Liver (tissue), 9 donors: ENCODE results near the gene RBM33. TPM values are rescaled to one million over a fixed set of nuclear protein-coding genes. Genes with fewer than 3 reads are reported as not detected.
A peak's percentile ranks its signal among the peaks of the same experiment; 100 is the strongest.

Experiments
- DNase-seq: peaks from one replicate; pipeline ENCODE4 v3.0.0-alpha.2; 2017; ENCODE audit warnings: low spot score
- H3K27ac ChIP-seq, 2 donors: one replicate each; pipeline ENCODE4 v1.7.0; 2013; ENCODE audit warnings: inconsistent platforms in 2 of 2, low read length in 2 of 2, control low read depth in 1 of 2, low read depth in 1 of 2, mild to moderate bottlenecking in 1 of 2
- H3K27me3 ChIP-seq, 4 donors: one replicate each; pipeline versions ENCODE4 v1.6.1 to v1.7.0; 2013; ENCODE audit warnings: low read length in 3 of 4, inconsistent platforms in 1 of 4, mild to moderate bottlenecking in 1 of 4, moderate library complexity in 1 of 4; ENCODE audit not compliant: control insufficient read depth in 4 of 4, insufficient read depth in 4 of 4
- H3K36me3 ChIP-seq, 4 donors: one replicate each; pipeline versions ENCODE4 v1.6.1 to v1.7.0; 2013; ENCODE audit warnings: low read length in 3 of 4, mild to moderate bottlenecking in 3 of 4, low read depth in 1 of 4, moderate library complexity in 1 of 4; ENCODE audit not compliant: control insufficient read depth in 4 of 4, insufficient read depth in 3 of 4
- H3K4me1 ChIP-seq, 4 donors: one replicate each; pipeline versions ENCODE4 v1.6.1 to v1.7.0; 2013; ENCODE audit warnings: low read length in 3 of 4, mild to moderate bottlenecking in 3 of 4, moderate library complexity in 1 of 4; ENCODE audit not compliant: control insufficient read depth in 4 of 4, insufficient read depth in 4 of 4
- H3K4me3 ChIP-seq, 3 donors: one replicate each; pipeline versions ENCODE4 v1.6.1 to v1.7.0; 2013; ENCODE audit warnings: low read length in 3 of 3, control low read depth in 1 of 3, low read depth in 1 of 3, mild to moderate bottlenecking in 1 of 3
- H3K9ac ChIP-seq, 2 donors: one replicate each; pipeline ENCODE4 v1.7.0; 2013; ENCODE audit warnings: low read length in 2 of 2, mild to moderate bottlenecking in 2 of 2, moderate library complexity in 2 of 2, control low read depth in 1 of 2, low read depth in 1 of 2
- H3K9me3 ChIP-seq, 4 donors: one replicate each; pipeline versions ENCODE4 v1.6.1 to v1.7.0; 2013; ENCODE audit warnings: low read length in 3 of 4; ENCODE audit not compliant: control insufficient read depth in 4 of 4
- EGR1 ChIP-seq, 2 donors: IDR thresholded peaks; 2 replicates each; pipeline ENCODE4 v1.6.1; 2016 to 2018; ENCODE audit warnings: antibody characterized with exemption in 2 of 2, low read depth in 2 of 2
- FOXA1 ChIP-seq: IDR thresholded peaks from 2 replicates; pipeline ENCODE4 v1.6.1; 2016; ENCODE audit warnings: antibody characterized with exemption
- FOXA2 ChIP-seq: IDR thresholded peaks from 2 replicates; pipeline ENCODE4 v1.6.1; 2016; ENCODE audit warnings: antibody characterized with exemption
- GABPA ChIP-seq, 2 donors: IDR thresholded peaks in 1 of 2; conservative IDR thresholded peaks in 1 of 2; 2 replicates each; pipeline ENCODE4 v1.6.1; 2016; ENCODE audit warnings: antibody characterized with exemption in 2 of 2, mild to moderate bottlenecking in 1 of 2, moderate library complexity in 1 of 2
- HNF4A ChIP-seq, 2 donors: conservative IDR thresholded peaks; 2 replicates each; pipeline ENCODE4 v1.6.1; 2016; ENCODE audit warnings: antibody characterized with exemption in 2 of 2, mild to moderate bottlenecking in 2 of 2
- HNF4G ChIP-seq: IDR thresholded peaks from 2 replicates; pipeline ENCODE4 v1.6.1; 2016; ENCODE audit warnings: antibody characterized with exemption
- JUND ChIP-seq, 2 donors: IDR thresholded peaks; 2 replicates each; pipeline ENCODE4 v1.6.1; 2016; ENCODE audit warnings: antibody characterized with exemption in 2 of 2
- NR2F2 ChIP-seq: IDR thresholded peaks from 2 replicates; pipeline ENCODE4 v1.6.1; 2016; ENCODE audit warnings: antibody characterized with exemption
- RAD21 ChIP-seq, 2 donors: IDR thresholded peaks; 2 replicates each; pipeline ENCODE4 v1.6.1; 2016; ENCODE audit warnings: antibody characterized with exemption in 2 of 2, mild to moderate bottlenecking in 2 of 2
- RXRA ChIP-seq, 2 donors: IDR thresholded peaks; 2 replicates each; pipeline ENCODE4 v1.6.1; 2017 to 2018; ENCODE audit warnings: antibody characterized with exemption in 2 of 2, mild to moderate bottlenecking in 1 of 2
- SP1 ChIP-seq: IDR thresholded peaks from 2 replicates; pipeline ENCODE4 v1.6.1; 2018; ENCODE audit warnings: antibody characterized with exemption, mild to moderate bottlenecking
- TAF1 ChIP-seq: conservative IDR thresholded peaks from 2 replicates; pipeline ENCODE4 v1.6.1; 2016; ENCODE audit warnings: antibody characterized with exemption, mild to moderate bottlenecking
- YY1 ChIP-seq: IDR thresholded peaks from 2 replicates; pipeline ENCODE4 v1.6.1; 2016; ENCODE audit warnings: antibody characterized with exemption, mild to moderate bottlenecking
- WGBS: extraction: QIAGEN DNeasy Blood & Tissue Kit; methylation state at CpG from one replicate; pipeline ENCODE4 v1.1.7; 2013; 5-methylcytosine and 5-hydroxymethylcytosine counted together
- polyA plus RNA-seq, 2 donors: library from polyadenylated mRNA; stranded (reverse) in 1 of 2; unstranded in 1 of 2; fragments of 200-250 nt in 1 of 2; fragments of >200 nt in 1 of 2; fragmentation: Nextera tagmentation in 1 of 2; extraction: Ambion mirVana in 1 of 2; gene quantifications; one replicate each; pipeline versions ENCODE4 v1.2.1 to v1.2.3, GENCODE V29; 2013 to 2015
- total RNA-seq, 2 donors: library from RNA; depleted of rRNA; stranded (reverse); fragments of >200 nt; gene quantifications; one replicate each; pipeline ENCODE4 v1.2.3, GENCODE V29; 2014
- TF ChIP-seq, protein P1 (sequence below): IDR thresholded peaks from 2 replicates; pipeline ENCODE4 v1.6.1; 2016; ENCODE audit warnings: antibody characterized with exemption
- TF ChIP-seq, protein P2 (sequence below): IDR thresholded peaks from 2 replicates; pipeline ENCODE4 v1.6.1; 2016; ENCODE audit warnings: antibody characterized with exemption
- TF ChIP-seq, protein P3 (sequence below): IDR thresholded peaks from 2 replicates; pipeline ENCODE4 v1.6.1; 2016; ENCODE audit warnings: antibody characterized with exemption
- TF ChIP-seq, protein P4 (sequence below): fragments of 150-350 bp; IDR thresholded peaks from 2 replicates; pipeline ENCODE4 v1.5.1; 2017; ENCODE audit warnings: improper control_type of control experiment, low read depth, low read length; ENCODE audit not compliant: missing input control
- TF ChIP-seq, protein P5 (sequence below): IDR thresholded peaks from 2 replicates; pipeline ENCODE4 v1.6.1; 2016; ENCODE audit warnings: antibody characterized with exemption, mild to moderate bottlenecking
- donor health status: healthy.
- donor health status: healthy.
- donor health status: healthy.
- donor health status: healthy.
- donor health status: healthy.

Gene RBM33
- total and polyA plus RNA-seq, 4 donors: 7.8 to 48.9 (median 28.2) TPM

DNA sequence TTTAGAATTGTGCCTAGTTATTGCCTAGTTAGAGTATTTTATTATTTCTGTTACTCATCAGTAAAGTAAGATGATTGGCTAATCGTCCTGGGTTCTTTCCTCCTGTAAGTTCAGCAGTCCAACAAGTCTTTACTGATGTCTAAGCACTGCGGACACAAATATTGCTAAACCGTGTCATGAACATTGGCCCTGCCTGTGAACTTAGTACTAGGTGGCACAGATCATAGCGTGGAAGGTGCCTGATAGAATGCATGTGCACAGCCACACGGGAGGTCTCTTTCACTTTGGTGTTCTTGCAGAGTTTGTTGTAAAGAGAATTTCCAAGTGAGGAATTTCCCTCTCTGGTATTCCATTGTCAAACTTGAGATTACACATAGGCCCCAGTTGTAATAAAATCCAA lies 38.0 kb downstream of the RBM33 start:
- Histone ChIP-seq H3K9ac (no peak overlapping the region), H3K9me3 (no peaks in the 10 kb centered on the region), H3K36me3 (peaks cover 4 to 20% (median 10%) of the 10 kb centered on the region in 4 donors), H3K4me1 (peaks cover 1 to 36% (median 22%) of the 10 kb centered on the region in 4 donors), H3K27me3 (no peaks in the 10 kb centered on the region), H3K27ac (peak overlapping the region; percentile 53 to 64), H3K4me3 (no peak overlapping the region)
- 45% methylated on average over 5 of the region's 5 CpGs for WGBS
- peak; percentile 100 for TF ChIP-seq HNF4A (conservative IDR thresholded peaks at IDR 0.05)
- peak; percentile 100 for TF ChIP-seq HNF4G
- TF ChIP-seq, protein P1, sequence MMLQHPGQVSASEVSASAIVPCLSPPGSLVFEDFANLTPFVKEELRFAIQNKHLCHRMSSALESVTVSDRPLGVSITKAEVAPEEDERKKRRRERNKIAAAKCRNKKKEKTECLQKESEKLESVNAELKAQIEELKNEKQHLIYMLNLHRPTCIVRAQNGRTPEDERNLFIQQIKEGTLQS: peak; percentile 84
- peak; percentile 82 to 96 for TF ChIP-seq JUND (IDR thresholded peaks at IDR 0.05)
- peak in 1 of 2 donors; percentile 43 for TF ChIP-seq GABPA (IDR thresholded peaks at IDR 0.05 in 1 of 2, conservative IDR thresholded peaks at IDR 0.05 in 1 of 2)
- TF ChIP-seq, protein P2, sequence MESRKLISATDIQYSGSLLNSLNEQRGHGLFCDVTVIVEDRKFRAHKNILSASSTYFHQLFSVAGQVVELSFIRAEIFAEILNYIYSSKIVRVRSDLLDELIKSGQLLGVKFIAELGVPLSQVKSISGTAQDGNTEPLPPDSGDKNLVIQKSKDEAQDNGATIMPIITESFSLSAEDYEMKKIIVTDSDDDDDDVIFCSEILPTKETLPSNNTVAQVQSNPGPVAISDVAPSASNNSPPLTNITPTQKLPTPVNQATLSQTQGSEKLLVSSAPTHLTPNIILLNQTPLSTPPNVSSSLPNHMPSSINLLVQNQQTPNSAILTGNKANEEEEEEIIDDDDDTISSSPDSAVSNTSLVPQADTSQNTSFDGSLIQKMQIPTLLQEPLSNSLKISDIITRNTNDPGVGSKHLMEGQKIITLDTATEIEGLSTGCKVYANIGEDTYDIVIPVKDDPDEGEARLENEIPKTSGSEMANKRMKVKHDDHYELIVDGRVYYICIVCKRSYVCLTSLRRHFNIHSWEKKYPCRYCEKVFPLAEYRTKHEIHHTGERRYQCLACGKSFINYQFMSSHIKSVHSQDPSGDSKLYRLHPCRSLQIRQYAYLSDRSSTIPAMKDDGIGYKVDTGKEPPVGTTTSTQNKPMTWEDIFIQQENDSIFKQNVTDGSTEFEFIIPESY: peak; percentile 95
- TF ChIP-seq RXRA (IDR thresholded peaks at IDR 0.05): peak; percentile 98 to 99
- TF ChIP-seq, protein P3, sequence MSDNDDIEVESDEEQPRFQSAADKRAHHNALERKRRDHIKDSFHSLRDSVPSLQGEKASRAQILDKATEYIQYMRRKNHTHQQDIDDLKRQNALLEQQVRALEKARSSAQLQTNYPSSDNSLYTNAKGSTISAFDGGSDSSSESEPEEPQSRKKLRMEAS: peak; percentile 99
- TF ChIP-seq, protein P4, sequence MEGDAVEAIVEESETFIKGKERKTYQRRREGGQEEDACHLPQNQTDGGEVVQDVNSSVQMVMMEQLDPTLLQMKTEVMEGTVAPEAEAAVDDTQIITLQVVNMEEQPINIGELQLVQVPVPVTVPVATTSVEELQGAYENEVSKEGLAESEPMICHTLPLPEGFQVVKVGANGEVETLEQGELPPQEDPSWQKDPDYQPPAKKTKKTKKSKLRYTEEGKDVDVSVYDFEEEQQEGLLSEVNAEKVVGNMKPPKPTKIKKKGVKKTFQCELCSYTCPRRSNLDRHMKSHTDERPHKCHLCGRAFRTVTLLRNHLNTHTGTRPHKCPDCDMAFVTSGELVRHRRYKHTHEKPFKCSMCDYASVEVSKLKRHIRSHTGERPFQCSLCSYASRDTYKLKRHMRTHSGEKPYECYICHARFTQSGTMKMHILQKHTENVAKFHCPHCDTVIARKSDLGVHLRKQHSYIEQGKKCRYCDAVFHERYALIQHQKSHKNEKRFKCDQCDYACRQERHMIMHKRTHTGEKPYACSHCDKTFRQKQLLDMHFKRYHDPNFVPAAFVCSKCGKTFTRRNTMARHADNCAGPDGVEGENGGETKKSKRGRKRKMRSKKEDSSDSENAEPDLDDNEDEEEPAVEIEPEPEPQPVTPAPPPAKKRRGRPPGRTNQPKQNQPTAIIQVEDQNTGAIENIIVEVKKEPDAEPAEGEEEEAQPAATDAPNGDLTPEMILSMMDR: no peak
- TF ChIP-seq RAD21 (IDR thresholded peaks at IDR 0.05): peak; percentile 58 to 67
- TF ChIP-seq FOXA1: peak; percentile 80
- TF ChIP-seq NR2F2: peak; percentile 74
- TF ChIP-seq FOXA2: peak; percentile 78
- TF ChIP-seq EGR1 (IDR thresholded peaks at IDR 0.05; ENCODE audit: low read depth in 2 of 2): peak in 1 of 2 donors; percentile 88
- TF ChIP-seq, protein P5, sequence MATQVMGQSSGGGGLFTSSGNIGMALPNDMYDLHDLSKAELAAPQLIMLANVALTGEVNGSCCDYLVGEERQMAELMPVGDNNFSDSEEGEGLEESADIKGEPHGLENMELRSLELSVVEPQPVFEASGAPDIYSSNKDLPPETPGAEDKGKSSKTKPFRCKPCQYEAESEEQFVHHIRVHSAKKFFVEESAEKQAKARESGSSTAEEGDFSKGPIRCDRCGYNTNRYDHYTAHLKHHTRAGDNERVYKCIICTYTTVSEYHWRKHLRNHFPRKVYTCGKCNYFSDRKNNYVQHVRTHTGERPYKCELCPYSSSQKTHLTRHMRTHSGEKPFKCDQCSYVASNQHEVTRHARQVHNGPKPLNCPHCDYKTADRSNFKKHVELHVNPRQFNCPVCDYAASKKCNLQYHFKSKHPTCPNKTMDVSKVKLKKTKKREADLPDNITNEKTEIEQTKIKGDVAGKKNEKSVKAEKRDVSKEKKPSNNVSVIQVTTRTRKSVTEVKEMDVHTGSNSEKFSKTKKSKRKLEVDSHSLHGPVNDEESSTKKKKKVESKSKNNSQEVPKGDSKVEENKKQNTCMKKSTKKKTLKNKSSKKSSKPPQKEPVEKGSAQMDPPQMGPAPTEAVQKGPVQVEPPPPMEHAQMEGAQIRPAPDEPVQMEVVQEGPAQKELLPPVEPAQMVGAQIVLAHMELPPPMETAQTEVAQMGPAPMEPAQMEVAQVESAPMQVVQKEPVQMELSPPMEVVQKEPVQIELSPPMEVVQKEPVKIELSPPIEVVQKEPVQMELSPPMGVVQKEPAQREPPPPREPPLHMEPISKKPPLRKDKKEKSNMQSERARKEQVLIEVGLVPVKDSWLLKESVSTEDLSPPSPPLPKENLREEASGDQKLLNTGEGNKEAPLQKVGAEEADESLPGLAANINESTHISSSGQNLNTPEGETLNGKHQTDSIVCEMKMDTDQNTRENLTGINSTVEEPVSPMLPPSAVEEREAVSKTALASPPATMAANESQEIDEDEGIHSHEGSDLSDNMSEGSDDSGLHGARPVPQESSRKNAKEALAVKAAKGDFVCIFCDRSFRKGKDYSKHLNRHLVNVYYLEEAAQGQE: peak; percentile 83
- peak; percentile 78 for TF ChIP-seq YY1
- peak; percentile 96 for TF ChIP-seq SP1
- TF ChIP-seq TAF1: no peak
- DNase-seq: peak; percentile 47
